ACHN (cell line): ENCODE data around the gene ASCC3.

ENCODE experiments used
- DNase-seq: peaks from one replicate; pipeline ENCODE4 v3.0.0-alpha.2; 2015
- in situ Hi-C: cut with HindIII; loops from 2 replicates; pipeline ENCODE4 v1.10.0; 2017; ENCODE audit warnings: low sequenced_read_pairs, low pct_ligation_motif_present, low pct_unique_long_range_greater_than_20kb

The ASCC3 gene

DNA sequence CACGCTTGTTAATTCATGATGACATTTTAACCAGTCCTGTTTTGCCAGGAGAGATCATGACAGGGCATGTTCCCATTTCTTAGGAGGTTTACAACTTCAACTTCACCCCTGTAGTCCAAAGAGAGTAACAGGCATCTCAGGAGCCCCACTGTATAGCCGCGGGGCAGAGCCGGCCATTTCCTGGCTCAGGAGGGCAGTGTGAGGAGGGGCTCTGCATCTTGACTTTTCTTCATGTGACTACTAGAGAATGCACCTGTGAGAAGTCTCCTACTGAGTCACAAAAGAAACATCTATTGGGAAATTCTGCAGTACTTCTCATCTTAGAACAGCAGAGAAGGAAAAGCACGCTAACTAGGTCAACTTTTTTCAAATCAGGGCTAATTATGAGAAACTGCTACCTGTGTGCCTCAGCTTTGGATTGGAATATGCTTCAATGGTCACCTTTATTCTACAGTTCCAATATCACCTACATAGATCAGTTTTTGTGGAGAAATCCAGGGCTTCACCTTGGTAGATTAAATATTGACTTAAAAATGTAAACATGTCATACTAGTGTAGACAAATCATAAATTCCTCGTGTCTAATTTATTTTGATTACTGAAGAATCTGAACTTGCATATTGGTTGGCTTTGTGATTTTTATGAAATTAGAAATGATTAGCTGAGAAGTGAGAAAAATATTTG, 387.8 kb downstream of the ASCC3 start:
- in situ Hi-C loops: no loop called here
- DNase-seq: no peak

DNA sequence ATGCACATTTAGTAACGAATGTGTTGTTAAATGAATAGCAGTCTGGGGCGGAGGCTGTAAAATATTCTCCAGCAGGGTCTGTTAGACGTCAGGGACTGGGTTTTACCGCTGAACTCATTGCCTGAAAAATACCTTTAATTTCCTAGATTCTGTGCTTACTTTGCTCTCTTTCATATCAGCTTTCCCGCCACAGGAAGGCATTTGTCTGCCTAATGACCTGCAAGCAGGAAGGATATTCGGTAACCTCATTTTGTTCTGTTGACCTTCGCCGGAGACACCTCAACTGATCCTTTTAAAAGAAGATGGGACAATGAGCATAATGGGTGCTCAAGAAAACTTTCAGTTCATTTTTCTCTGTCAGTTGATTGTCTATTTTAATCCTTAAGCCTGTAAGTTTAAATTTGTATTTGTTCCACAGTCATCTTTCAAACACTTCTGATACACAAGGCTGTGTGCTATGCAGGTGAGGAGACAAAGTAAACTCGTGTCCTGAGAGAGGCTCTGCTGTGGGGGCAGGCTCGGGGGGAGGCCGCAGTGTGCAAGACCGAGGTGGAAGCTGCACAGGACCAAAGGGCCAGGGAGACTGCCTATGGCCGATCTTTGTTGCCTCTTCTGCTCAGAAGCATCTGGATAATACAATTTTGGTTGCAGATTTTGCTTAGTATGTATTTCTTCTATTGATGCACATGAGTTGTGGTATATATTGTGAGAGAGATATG, 389.0 kb downstream of the ASCC3 start:
- in situ Hi-C loops: no loop called here
- DNase-seq: no peak

DNA sequence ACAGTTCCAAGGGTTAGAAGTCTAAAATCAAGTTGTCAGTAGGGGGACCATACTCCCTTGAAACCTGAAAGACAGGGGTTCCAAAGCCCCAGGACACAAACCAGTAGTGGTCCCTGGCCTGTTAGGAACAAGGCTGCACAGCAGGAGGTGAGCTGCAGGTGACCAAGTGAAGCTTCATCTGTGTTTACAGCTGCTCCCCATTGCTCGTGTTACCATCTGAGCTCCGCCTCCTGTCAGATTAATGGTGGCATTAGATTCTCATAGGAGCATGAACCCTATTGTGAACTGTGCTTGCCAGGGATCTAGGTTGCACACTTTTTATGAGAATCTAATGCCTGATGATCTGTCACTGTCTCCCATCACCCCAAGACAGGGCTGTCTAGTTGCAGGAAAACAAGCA, 391.1 kb downstream of the ASCC3 start:
- in situ Hi-C loops: no loop called here
- no peak for DNase-seq

DNA sequence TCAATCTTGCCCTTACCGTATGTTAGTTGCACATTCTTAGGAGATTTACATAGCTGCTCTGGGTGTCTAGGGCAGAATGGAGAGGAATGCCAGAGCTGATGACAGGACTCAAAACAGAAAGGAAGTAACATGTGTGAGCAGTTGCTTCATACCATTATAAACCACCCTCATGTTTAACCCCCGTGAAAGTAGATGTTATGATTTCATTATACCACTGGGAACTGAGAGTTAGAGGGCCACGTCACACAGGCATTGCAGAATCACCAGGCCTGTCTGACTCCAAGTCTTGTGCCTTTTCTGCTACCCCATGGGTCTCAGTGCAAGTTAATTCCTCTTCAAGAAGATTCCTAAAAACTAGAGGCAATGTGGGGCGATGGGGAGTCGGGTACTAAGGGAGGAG, 392.9 kb downstream of the ASCC3 start:
- in situ Hi-C loops: no loop called here

DNA sequence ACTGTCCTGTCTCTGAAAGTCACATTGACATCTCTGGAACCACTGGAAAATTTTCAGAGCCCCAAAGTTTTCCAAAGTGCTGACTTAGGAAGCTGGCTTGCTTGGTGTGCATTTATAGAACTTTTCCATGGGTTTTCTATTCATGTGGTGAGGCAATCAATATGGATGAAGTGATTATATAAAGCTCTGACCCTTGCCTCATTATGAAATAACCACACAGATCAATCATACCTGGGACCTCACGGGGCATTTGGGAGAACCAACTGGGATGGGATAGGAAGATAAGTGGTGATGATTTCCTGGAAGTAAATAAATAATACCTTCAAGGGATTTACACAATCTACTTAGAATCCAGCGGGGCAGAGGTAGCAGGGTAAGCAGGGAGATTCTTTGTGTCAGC, 393.5 kb downstream of the ASCC3 start:
- in situ Hi-C loops: no loop called here
- no peak for DNase-seq

More for the DNA sequence above, 392.9 kb downstream of the ASCC3 start:
- no peak for DNase-seq

DNA sequence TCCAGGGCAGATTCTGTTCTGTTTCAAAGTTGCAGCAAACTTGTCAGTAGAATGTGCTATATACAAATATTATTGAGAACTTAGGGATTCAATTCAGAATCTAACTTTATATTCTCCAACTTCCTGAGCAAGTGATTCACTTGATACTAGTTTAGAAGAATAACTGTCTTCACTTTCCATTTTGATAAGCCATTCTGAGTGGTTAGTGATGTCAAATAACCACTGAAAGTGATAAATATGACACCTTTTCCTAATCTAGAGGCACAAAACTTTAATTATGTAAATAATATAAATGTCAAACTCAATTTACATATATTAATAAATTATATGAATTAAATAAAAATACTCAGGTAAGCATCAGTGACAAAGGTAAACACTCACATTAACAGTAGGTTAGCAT, 395.9 kb downstream of the ASCC3 start:
- in situ Hi-C loops: no loop called here
- DNase-seq: no peak

DNA sequence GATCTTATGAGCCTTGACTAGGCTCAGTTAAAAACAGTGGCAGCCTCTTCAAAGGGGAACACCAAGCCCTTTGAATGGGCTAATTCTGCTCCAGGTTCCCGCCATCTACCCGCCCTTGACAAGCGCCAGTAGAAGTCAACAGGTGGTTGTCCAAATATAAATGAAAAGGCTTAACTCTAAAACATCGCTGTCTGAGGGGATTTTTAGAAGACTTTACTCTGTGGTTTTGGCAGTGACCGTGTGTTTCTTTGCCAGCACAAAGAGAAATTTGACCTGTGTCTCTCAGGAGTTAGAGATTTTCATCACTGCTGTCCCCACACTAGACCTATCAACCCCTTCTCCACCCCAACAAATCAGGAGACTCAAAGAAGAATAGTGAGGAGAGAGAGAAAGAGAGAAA, 396.7 kb downstream of the ASCC3 start:
- DNase-seq: no peak
- in situ Hi-C loops: no loop called here

DNA sequence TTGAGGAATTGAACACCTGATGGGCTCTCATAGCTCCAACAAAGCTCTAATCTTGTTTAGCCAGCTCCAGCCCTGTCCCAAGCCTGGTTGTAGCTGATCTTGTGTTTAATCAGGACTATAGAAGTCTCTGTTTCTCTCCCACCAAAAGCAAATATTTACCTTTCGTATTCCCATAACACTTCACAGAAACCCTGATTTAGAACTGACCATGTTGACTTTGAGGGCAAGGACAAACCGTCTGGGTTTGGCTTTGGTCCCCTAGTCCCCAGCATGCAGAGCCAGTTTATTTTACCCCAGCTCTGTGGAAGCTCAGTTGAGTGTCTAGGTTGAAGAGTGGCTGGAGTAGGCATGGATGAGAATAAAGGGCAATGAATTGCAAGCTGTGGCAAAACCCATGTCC, 398.4 kb downstream of the ASCC3 start:
- DNase-seq: no peak
- in situ Hi-C loops: no loop called here

DNA sequence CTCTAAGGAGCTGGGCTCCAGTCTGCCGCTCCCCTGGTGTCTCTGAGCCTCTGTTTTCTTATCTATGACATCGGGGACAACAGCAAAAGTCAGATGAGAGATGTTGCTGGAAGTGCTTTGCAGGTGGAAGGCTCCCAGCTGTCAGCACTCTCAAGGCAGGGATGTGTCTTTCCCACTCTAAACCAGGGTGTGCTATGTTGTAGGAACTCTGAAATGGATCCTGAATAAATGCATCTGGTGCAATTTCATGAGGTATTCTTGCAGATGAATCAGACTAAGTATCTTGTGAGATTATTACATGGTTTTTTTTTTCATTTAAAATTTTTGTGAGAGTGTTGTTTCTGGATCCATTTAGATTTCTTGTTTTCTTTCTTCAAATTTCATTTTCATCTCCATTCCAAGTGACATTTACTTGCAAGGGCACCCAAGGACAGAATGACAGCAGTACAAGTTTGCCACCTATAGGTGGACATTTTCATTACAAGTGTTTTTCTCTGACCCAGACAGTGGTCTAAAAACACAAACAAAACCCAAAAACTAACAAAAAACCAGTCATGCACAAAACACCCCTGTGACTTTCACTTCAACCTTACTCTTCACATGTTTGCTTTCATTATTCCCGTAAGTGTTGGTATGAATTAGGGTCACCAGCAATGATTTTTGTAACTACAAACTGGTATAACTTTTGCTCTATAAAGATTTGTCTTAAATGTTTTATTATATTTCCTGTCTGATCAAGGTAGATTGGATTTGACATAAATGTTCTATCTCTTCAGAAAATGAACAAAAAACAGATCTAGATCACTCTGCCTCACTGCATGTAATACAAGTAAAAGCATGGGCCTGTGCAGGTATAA, 401.7 kb downstream of the ASCC3 start:
- DNase-seq: peak; percentile 42
- in situ Hi-C loops: no loop called here

DNA sequence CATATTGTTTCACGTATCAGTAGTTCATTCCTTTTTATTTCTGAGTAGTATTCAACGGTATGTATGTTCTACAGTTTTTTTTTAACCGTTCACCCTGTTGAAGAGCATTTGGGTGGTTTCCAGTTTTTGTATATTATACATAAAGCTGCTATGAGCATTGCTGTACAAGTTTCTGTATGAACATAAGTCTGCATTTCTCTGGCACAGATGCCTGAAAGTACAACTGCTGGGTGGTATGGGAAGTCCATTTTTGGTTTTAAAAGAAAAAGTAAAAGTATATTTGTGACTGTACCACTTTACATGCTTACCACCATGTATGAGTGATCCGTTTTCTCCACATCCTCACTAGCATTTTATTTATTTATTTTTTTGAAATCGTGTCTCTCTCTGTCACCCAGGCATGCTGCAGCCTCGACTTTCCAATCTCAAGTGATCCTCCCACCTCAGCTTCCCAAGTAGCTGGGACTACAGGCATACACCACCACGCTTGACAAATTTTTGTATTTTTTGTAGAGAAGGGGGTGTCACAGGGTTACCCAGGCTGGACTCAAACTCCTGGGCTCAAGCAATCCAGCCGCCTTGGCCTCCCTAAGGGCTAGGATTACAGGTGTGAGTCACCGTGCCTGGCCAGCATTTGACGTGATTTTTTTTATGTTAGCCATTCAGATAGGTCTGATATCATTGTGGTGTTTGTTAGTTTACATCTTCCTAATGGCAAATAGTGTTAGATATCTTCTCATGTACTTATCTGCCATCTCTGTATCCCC, 405.4 kb downstream of the ASCC3 start:
- in situ Hi-C loops: no loop called here
- DNase-seq: no peak

DNA sequence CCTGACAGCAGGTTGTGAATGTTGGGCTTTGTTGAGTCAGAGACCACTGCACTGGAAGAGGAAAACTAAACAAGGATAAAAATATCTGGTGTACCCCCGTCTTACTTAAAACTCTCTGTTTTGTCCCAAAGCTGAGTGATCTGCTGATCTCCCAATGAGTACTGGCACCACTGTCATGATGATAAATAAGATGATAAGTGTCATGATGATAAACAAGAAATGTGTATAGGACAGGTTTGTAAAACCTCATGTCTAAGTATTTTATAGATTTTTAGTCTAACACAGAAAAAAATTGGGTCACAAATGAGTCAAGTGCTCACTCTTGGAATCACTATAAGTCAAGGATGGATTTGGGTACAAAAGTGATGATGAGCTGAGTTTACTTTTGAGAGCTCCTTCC, 407.9 kb downstream of the ASCC3 start:
- no peak for DNase-seq
- in situ Hi-C loops: loop anchor here (25.0 kb wide), 1 partner anchor 361 kb away; no protein-coding TSS in a partner anchor

DNA sequence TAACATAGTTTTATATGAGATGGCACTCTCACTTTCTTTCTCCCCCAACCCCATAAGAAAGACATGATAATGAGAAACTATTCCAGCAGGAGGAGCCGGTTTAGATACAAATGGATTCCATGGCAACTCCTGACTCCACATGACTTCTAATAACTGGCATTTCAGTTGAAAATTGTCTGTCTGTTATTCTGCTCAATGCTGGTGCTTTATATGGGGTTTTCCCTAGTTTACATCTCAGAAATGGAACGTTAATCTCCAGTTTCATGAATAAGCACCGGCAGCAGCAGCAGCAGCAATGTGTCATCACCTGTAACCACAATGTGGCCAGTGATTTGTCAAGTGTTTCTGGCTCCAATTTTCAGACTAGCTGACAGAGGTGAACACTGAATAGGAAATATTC, 408.5 kb downstream of the ASCC3 start:
- in situ Hi-C loops: loop anchor here (25.0 kb wide), 1 partner anchor 360 kb away; no protein-coding TSS in a partner anchor
- peak; percentile 54 for DNase-seq

DNA sequence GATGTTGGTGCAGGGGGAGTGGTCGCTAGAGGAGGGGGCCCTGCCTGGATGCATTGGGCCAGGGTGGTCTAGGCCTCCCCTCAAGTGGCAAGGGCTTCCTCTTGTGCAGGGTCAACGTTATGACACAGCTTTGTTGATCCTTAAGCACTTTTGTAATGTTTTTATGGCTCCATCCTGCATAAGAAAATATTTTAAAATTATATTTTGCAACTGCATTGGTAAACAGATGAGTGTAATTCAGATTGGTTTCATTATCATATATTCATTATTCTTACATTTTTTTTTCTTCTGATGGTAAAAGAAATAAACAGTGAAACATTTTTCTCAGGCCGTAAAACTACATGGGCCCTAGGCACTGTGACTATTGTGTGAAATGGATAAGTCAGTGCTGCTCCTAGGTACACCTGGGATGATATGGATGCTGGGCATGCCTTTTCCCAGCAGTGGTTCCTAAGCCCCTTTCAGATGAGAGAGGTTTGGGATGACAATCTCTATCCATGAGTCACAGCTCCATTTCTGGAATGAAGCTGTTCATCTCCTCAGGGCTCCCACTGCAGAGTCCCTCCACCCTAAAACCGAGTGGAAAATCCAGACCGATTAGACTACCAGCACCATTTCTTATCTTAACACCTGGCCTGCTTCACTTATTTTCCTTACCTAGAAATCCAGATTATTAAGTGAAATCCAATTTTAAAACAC, 410.6 kb downstream of the ASCC3 start:
- in situ Hi-C loops: loop anchor here (25.0 kb wide), 1 partner anchor 358 kb away; no protein-coding TSS in a partner anchor
- no peak for DNase-seq

DNA sequence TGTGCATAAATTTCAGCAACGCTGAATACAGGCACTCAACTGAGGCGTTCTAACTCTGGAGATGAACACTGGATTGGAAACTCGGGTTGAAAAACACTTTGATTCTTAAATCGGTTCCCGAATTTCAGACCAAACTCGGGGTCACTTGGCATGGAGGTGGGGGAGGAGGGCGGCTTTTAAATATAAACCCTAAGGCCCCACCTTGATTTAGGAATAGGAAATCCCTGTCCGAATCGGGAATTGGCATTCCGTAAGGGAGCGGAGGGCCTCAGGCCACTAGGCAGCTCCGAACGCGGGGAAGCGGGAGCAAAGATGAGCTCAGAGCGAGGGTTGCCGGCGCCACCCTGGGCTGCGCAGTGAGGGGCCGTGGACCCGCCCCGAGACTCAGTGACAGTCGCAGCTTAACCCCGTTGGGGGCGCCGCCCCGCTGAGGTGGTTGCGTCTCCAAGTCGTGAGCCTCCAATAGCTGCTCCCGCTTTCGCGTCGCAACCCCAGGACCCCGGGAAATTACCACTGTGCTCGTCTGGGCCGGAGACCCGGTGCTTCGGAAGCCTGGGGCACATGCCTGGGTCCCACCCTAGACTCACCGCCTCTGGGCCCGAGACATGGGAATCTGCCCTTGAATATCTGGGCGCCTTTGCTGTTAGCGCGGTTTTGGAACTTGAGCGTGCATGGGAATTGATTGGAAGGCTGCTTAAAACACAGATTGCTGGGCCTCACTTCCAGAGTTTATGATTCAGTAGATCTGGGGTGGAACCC, 411.8 kb downstream of the ASCC3 start:
- in situ Hi-C loops: loop anchor here (25.0 kb wide), 1 partner anchor 357 kb away; no protein-coding TSS in a partner anchor
- DNase-seq: no peak

DNA sequence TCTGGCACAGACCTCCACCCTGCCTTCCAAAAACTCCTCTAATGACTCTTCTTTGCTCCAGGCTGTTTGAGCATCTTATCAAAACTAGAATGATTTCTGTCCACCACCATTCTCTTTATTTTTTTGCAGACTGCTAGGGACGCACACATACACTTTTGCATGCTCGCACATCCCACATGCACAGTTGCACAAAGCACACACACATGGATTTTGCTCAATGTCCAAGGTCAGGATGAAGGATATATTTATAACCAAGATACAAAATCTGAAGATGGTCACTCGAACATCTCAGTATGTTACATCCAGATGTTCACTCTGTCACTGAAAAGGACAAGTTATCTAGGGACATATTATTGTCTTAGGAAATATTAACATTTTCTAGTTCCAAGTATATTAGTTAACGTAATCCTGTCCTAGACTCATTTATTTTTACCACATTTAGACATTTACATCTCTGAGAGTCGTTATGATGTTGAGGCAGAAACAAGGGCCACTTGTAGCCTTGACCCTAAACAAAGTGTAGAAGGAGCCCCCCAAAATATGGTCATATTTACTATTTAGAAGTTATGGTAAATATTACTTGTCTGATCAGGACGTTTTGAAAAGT, 413.0 kb downstream of the ASCC3 start:
- in situ Hi-C loops: loop anchor here (25.0 kb wide), 1 partner anchor 356 kb away; no protein-coding TSS in a partner anchor
- no peak for DNase-seq

DNA sequence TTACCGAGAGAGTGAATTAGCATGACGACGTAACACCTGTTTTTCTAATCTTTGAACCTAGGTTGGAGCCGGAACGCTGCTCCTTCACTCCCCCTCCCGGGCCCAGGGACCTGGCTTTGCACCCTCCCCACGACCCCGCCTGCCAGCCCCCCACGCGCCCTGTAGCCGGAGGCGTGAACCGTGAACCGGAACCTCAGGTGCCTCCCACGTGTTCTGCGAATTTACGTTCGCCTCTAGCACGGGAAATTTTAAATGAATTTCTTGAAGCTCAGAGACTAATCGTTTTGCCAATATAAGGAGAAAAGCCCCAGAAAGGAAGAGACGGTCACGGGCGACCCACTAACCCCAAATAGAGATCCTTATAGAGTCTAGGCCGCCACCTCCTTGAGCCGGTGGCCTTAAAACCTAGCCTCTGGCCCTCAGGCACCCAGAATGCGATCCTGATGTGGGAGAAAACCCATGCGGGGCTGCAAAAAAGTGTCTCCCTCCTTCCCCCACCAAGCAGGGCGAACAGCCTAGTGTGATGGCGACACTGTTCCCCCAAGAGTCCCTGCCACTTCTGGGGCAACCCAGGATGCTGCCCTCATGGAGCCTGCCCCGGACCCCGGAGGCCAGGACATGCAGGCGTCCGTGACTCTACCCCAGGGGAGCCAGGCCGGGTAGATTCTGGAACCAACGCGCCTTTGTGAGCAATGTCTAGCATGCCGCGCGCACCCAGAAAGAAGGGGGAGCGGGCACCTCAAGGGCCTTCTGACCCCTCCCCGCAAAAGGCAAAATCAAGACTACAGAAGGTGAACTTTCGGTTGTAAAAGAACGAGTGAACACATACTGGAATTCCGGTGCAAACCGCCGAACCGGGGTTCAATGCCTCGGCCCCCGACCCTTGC, 413.8 kb downstream of the ASCC3 start:
- in situ Hi-C loops: loop anchor here (25.0 kb wide), 1 partner anchor 355 kb away; no protein-coding TSS in a partner anchor

More for the DNA sequence above, 413.8 kb downstream of the ASCC3 start:
- no peak for DNase-seq
